ENCODE measurements around the gene ARFRP1. TPM values are rescaled to one million over a fixed set of nuclear protein-coding genes. Genes with fewer than 3 reads are reported as not detected.

Gene ARFRP1
- total RNA-seq, 1 experiment from 2014 or later, result 119 TPM

DNA sequence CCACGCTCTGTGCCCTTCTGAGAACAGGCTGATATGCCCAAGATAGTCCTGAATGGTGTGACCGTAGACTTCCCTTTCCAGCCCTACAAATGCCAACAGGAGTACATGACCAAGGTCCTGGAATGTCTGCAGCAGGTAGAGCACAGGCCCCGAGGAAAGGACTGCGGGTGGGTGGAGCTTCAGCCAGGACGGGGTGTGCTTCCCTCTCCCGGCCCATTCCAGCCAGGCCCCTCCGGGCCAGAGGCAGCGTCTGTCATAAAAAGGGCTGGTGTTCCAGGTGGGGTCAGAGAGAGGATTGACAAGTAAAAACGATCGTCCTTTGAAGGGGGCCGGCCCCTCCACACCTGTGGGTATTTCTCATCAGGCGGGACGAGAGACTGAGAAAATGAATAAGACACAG lies 48.4 kb downstream of the ARFRP1 start:
- H3K27me3 Mint-ChIP-seq (ENCODE audit: insufficient read depth, unreplicated experiment), result no peaks in the 10 kb centered on the region
- TF ChIP-seq, protein P1, sequence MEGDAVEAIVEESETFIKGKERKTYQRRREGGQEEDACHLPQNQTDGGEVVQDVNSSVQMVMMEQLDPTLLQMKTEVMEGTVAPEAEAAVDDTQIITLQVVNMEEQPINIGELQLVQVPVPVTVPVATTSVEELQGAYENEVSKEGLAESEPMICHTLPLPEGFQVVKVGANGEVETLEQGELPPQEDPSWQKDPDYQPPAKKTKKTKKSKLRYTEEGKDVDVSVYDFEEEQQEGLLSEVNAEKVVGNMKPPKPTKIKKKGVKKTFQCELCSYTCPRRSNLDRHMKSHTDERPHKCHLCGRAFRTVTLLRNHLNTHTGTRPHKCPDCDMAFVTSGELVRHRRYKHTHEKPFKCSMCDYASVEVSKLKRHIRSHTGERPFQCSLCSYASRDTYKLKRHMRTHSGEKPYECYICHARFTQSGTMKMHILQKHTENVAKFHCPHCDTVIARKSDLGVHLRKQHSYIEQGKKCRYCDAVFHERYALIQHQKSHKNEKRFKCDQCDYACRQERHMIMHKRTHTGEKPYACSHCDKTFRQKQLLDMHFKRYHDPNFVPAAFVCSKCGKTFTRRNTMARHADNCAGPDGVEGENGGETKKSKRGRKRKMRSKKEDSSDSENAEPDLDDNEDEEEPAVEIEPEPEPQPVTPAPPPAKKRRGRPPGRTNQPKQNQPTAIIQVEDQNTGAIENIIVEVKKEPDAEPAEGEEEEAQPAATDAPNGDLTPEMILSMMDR (IDR thresholded peaks at IDR 0.05; ENCODE audit: insufficient read depth in 1 of 2, low read depth in 1 of 2, low read length in 1 of 2, severe bottlenecking in 1 of 2, unreplicated experiment in 1 of 2), result no peak
- peaks cover 16% of the 10 kb centered on the region for H3K36me3 Mint-ChIP-seq (ENCODE audit: insufficient read depth, unreplicated experiment)
- Histone ChIP-seq H3K36me3 (ENCODE audit: control insufficient read depth, insufficient read depth, low read length) (no peaks in the 10 kb centered on the region; the same call in 1 of the 2 replicates), H3K4me1 (peaks cover 10% of the 10 kb centered on the region), H3K4me3 (ENCODE audit: low read depth, low read length) (peak overlapping the region; percentile 82), H3K27me3 (replicated peaks; ENCODE audit: control insufficient read depth, insufficient read depth, low read length) (no peaks in the 10 kb centered on the region), H3K9me3 (no peaks in the 10 kb centered on the region)
- H3K4me3 Mint-ChIP-seq (ENCODE audit: unreplicated experiment), result peak overlapping the region; percentile 86
- no peak for DNase-seq
- BruUV-seq (replicated peaks), result no TSS peak
- no peaks in the 10 kb centered on the region for H3K9me3 Mint-ChIP-seq (ENCODE audit: unreplicated experiment)
- POLR2A ChIA-PET, result no interaction called here
- H3K4me1 Mint-ChIP-seq (ENCODE audit: low read depth, unreplicated experiment), result peaks cover 15% of the 10 kb centered on the region
- CTCF ChIA-PET, result interaction anchor here (2.1 kb wide), 1 partner anchor 17 kb away, joined by 29 read pairs; no protein-coding TSS in a partner anchor
- intact Hi-C loops (cut with micrococcal nuclease; ENCODE audit: unreplicated experiment), result loop anchor here (2.0 kb wide), 1 partner anchor 33 kb away; the partner anchor contains the start of gene GMEB2
- H3K27ac Mint-ChIP-seq (ENCODE audit: unreplicated experiment), result peak overlapping the region; percentile 77

GRCh38 chr20:63658749-63659187 lies 49.0 kb downstream of the ARFRP1 start:
- CTCF ChIA-PET, result interaction anchor here (0.6 to 2.1 kb wide), 9 partner anchors 11 to 380 kb away, joined by 3 to 29 read pairs (median 4); partner anchors contain the start of gene GMEB2
- TF ChIP-seq, protein P1 (IDR thresholded peaks at IDR 0.05; ENCODE audit: insufficient read depth in 1 of 2, low read depth in 1 of 2, low read length in 1 of 2, severe bottlenecking in 1 of 2, unreplicated experiment in 1 of 2), result no peak
- Histone ChIP-seq H3K9me3 (no peaks in the 10 kb centered on the region), H3K4me1 (peaks cover 10% of the 10 kb centered on the region), H3K36me3 (ENCODE audit: control insufficient read depth, insufficient read depth, low read length) (no peaks in the 10 kb centered on the region; the same call in 1 of the 2 replicates), H3K4me3 (ENCODE audit: low read depth, low read length) (peak overlapping the region; percentile 82), H3K27me3 (replicated peaks; ENCODE audit: control insufficient read depth, insufficient read depth, low read length) (no peaks in the 10 kb centered on the region)
- no peak for DNase-seq
- peak overlapping the region; percentile 77 for H3K27ac Mint-ChIP-seq (ENCODE audit: unreplicated experiment)
- no peaks in the 10 kb centered on the region for H3K9me3 Mint-ChIP-seq (ENCODE audit: unreplicated experiment)
- BruUV-seq (replicated peaks), result no TSS peak
- intact Hi-C loops (cut with micrococcal nuclease; ENCODE audit: unreplicated experiment), result loop anchor here (2.0 kb wide), 1 partner anchor 32 kb away; the partner anchor contains the start of gene GMEB2
- POLR2A ChIA-PET, result interaction anchor here (0.8 to 1.6 kb wide), 8 partner anchors 17 to 206 kb away, joined by 3 to 16 read pairs (median 7); partner anchors contain the start of genes ARFRP1, GMEB2, HELZ2 and PPDPF
- H3K4me3 Mint-ChIP-seq (ENCODE audit: unreplicated experiment), result peak overlapping the region; percentile 86
- H3K4me1 Mint-ChIP-seq (ENCODE audit: low read depth, unreplicated experiment), result peaks cover 15% of the 10 kb centered on the region
- H3K36me3 Mint-ChIP-seq (ENCODE audit: insufficient read depth, unreplicated experiment), result peaks cover 18% of the 10 kb centered on the region
- no peaks in the 10 kb centered on the region for H3K27me3 Mint-ChIP-seq (ENCODE audit: insufficient read depth, unreplicated experiment)

DNA sequence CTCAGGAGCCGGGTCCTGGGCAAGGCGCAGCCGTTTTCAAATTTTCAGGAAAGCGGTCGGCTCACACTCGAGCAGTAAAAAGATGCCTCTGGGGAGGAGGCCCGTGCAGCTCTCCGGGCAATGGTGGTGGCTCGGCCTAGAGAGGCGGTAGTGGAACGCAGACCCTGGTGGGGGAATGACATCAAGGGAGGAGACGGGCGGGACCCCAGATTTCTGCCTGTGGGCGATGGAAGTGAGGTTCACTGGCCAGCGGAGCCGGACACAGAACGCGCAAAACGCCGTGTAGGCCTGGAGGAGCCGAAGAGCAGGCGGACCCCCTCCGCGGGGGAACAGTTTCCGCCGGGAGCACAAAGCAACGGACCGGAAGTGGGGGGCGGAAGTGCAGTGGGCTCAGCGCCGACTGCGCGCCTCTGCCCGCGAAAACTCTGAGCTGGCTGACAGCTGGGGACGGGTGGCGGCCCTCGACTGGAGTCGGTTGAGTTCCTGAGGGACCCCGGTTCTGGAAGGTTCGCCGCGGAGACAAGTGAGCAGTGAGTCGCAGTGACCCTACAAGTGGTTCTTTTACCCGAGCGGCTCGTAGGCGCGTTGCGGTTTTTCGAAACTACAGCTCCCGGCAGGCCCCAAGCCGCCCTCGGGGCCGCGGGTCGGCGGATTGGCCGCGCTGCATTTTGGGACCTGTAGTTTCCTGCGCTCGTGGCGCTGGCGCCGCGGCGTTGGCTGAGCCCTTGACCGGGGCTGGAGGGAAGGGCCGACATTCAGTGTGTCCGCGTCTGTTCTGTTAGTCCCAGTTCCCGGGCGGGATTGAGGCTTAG lies 49.6 kb downstream of the ARFRP1 start, which contains the start of gene RTEL1:
Gene RTEL1 (plus strand): TSS at position 376 of the 812 bp plus-strand sequence. CDS start 1,091 bp downstream, outside the sequence.
- peak; percentile 96 to 99 for DNase-seq
- TF ChIP-seq, protein P1 (IDR thresholded peaks at IDR 0.05; ENCODE audit: insufficient read depth in 1 of 2, low read depth in 1 of 2, low read length in 1 of 2, severe bottlenecking in 1 of 2, unreplicated experiment in 1 of 2), result no peak
- Mint-ChIP-seq H3K4me1 (ENCODE audit: low read depth, unreplicated experiment) (peaks cover 15% of the 10 kb centered on the region), H3K9me3 (ENCODE audit: unreplicated experiment) (no peaks in the 10 kb centered on the region), H3K27ac (ENCODE audit: unreplicated experiment) (peak within 1 kb of the TSS; percentile 77), H3K27me3 (ENCODE audit: insufficient read depth, unreplicated experiment) (no peaks in the 10 kb centered on the region), H3K4me3 (ENCODE audit: unreplicated experiment) (peak within 1 kb of the TSS; percentile 86), H3K36me3 (ENCODE audit: insufficient read depth, unreplicated experiment) (peaks cover 21% of the 10 kb centered on the region)
- ChIA-PET CTCF (interaction anchor here (0.6 to 2.1 kb wide), 10 partner anchors 10 to 380 kb away, joined by 3 to 29 read pairs (median 4); partner anchors contain the start of gene GMEB2), POLR2A (interaction anchor here (0.6 to 1.6 kb wide), 9 partner anchors 16 to 207 kb away, joined by 3 to 16 read pairs (median 4); partner anchors contain the start of genes ARFRP1, GMEB2, HELZ2 and PPDPF)
- H3K4me1 ChIP-seq, result peaks cover 10% of the 10 kb centered on the region
- no peaks in the 10 kb centered on the region for H3K27me3 ChIP-seq (replicated peaks; ENCODE audit: control insufficient read depth, insufficient read depth, low read length)
- no TSS peak for BruUV-seq (replicated peaks)
- H3K36me3 ChIP-seq (ENCODE audit: control insufficient read depth, insufficient read depth, low read length), result no peaks in the 10 kb centered on the region; the same call in 1 of the 2 replicates
- peak within 1 kb of the TSS; percentile 82 for H3K4me3 ChIP-seq (ENCODE audit: low read depth, low read length)
- intact Hi-C loops (cut with micrococcal nuclease; ENCODE audit: unreplicated experiment), result loop anchor here (2.0 kb wide), 1 partner anchor 31 kb away; the partner anchor contains the start of gene GMEB2
- H3K9me3 ChIP-seq, result no peaks in the 10 kb centered on the region

All from Caco-2 (cell line).